GM23338 (cell line): ENCODE data around the gene HDAC8. TPM values are rescaled to one million over a fixed set of nuclear protein-coding genes. Genes with fewer than 3 reads are reported as not detected.
A peak's percentile ranks its signal among the peaks of the same experiment; 100 is the strongest.

Source experiments
- ATAC-seq: fragments of 200-7000 bp; cut with Tn5 transposase; 3 replicates; pipeline ENCODE4 v1.9.1; 2020
- DNase-seq: peaks from one replicate; pipeline ENCODE4 v3.0.0-alpha.2; 2015; ENCODE audit warnings: low spot score
- H2AFZ ChIP-seq: fragments of 200-600 bp; sonication (generic); 2 replicates; pipeline ENCODE4 v1.8.0; 2016; ENCODE audit warnings: antibody characterized with exemption, mild to moderate bottlenecking, moderate library complexity
- H3F3A ChIP-seq: fragments of 200-600 bp; sonication (generic); replicated peaks from 2 replicates; pipeline ENCODE4 v1.8.0; 2017; ENCODE audit warnings: antibody characterized with exemption, mixed run types, low read depth
- H3K27ac ChIP-seq: fragments of 200-600 bp; sonication (generic); 2 replicates; pipeline ENCODE4 v1.6.1; 2016; ENCODE audit warnings: low read depth
- H3K27me3 ChIP-seq: fragments of 200-600 bp; sonication (generic); 2 replicates; pipeline ENCODE4 v1.8.0; 2016; ENCODE audit warnings: mild to moderate bottlenecking, mixed run types, moderate library complexity; ENCODE audit not compliant: insufficient read depth
- H3K36me3 ChIP-seq: fragments of 200-600 bp; sonication (generic); 2 replicates; pipeline ENCODE4 v1.8.0; 2016; ENCODE audit warnings: mild to moderate bottlenecking; ENCODE audit not compliant: insufficient read depth
- H3K4me1 ChIP-seq: fragments of 200-600 bp; sonication (generic); 2 replicates; pipeline ENCODE4 v1.8.0; 2016; ENCODE audit warnings: mild to moderate bottlenecking, moderate library complexity; ENCODE audit not compliant: insufficient read depth
- H3K4me2 ChIP-seq: fragments of 200-600 bp; sonication (generic); 2 replicates; pipeline ENCODE4 v1.7.1; 2017; ENCODE audit warnings: mixed run types
- H3K4me3 ChIP-seq: fragments of 200-600 bp; sonication (generic); 2 replicates; pipeline ENCODE4 v1.6.1; 2016; ENCODE audit warnings: mixed run types
- H3K79me2 ChIP-seq: fragments of 200-600 bp; sonication (generic); replicated peaks from 2 replicates; pipeline ENCODE4 v1.8.0; 2017; ENCODE audit warnings: mild to moderate bottlenecking; ENCODE audit not compliant: insufficient read depth
- H3K9me2 ChIP-seq: fragments of 200-600 bp; sonication (generic); 2 replicates; pipeline ENCODE4 v1.8.0; 2017; ENCODE audit not compliant: insufficient read depth
- H4K20me1 ChIP-seq: fragments of 200-600 bp; sonication (generic); replicated peaks from 2 replicates; pipeline ENCODE4 v1.8.0; 2017; ENCODE audit warnings: mild to moderate bottlenecking; ENCODE audit not compliant: insufficient read depth
- H3K27ac Mint-ChIP-seq: 2 replicates; pipeline ENCODE4 v1.8.0; 2020; ENCODE audit warnings: inconsistent platforms, mild to moderate bottlenecking, moderate library complexity, mixed read lengths
- H3K27me3 Mint-ChIP-seq: 3 replicates; pipeline ENCODE4 v1.8.0; 2022; ENCODE audit warnings: low read depth, mild to moderate bottlenecking, moderate library complexity, mixed read lengths, inconsistent platforms; ENCODE audit not compliant: insufficient read depth, poor library complexity
- H3K36me3 Mint-ChIP-seq: 3 replicates; pipeline ENCODE4 v1.8.0; 2021; ENCODE audit warnings: low read depth, mild to moderate bottlenecking, inconsistent platforms, moderate library complexity, mixed read lengths
- H3K4me1 Mint-ChIP-seq: 3 replicates; pipeline ENCODE4 v1.8.0; 2020; ENCODE audit warnings: mild to moderate bottlenecking, inconsistent platforms, mixed read lengths
- H3K4me3 Mint-ChIP-seq: 3 replicates; pipeline ENCODE4 v1.8.0; 2021; ENCODE audit warnings: moderate library complexity, mild to moderate bottlenecking, inconsistent platforms, mixed read lengths
- H3K9me3 Mint-ChIP-seq: 3 replicates; pipeline ENCODE4 v1.8.0; 2020; ENCODE audit warnings: moderate library complexity, mild to moderate bottlenecking, inconsistent platforms, mixed read lengths
- CTCF ChIP-seq, 2 experiments: fragments of 200-600 bp in 1 of 2; sonication (generic) in 1 of 2; conservative IDR thresholded peaks; 2 replicates each; pipeline versions ENCODE4 v1.5.1 to v1.6.1; 2016 to 2017; ENCODE audit warnings: antibody characterized with exemption in 2 of 2, low read depth in 2 of 2, mild to moderate bottlenecking in 2 of 2, moderate library complexity in 1 of 2
- EZH2 ChIP-seq: fragments of 200-600 bp; sonication (generic); IDR thresholded peaks from one replicate; pipeline ENCODE4 v1.8.0; 2017; ENCODE audit warnings: antibody characterized with exemption, mild to moderate bottlenecking, low read depth; ENCODE audit not compliant: unreplicated experiment
- ZNF331 ChIP-seq: fragments of 250-450 bp; sonication (Bioruptor Pico); IDR thresholded peaks from 2 replicates; pipeline ENCODE4 v1.5.0; 2020; ENCODE audit warnings: low read depth, mild to moderate bottlenecking, moderate library complexity
- ZNF462 ChIP-seq: fragments of 250-450 bp; sonication (Bioruptor Pico); IDR thresholded peaks from 2 replicates; pipeline ENCODE4 v1.5.0; 2020; ENCODE audit warnings: mild to moderate bottlenecking, moderate library complexity
- polyA plus RNA-seq: library from polyadenylated mRNA; unstranded; fragments of >200 nt; fragmentation: Nextera tagmentation; extraction: Ambion mirVana; gene quantifications from 2 replicates; pipeline ENCODE4 v1.2.1, GENCODE V29; 2016
- total RNA-seq: library from RNA; depleted of rRNA; stranded (reverse); fragments of >200 nt; shearing (Covaris generic); gene quantifications from 2 replicates; pipeline ENCODE4 v1.2.3, GENCODE V29; 2014

HDAC8 gene
- total and polyA plus RNA-seq, 2 experiments from 2014 or later, result 21.6 to 28.7 TPM

- no peaks in the 10 kb centered on the region for H3K79me2 ChIP-seq
- H2AFZ ChIP-seq, result no peak overlapping the region
- no peaks in the 10 kb centered on the region for H3K36me3 ChIP-seq
- ATAC-seq (peak; percentile 71), DNase-seq (peak; percentile 18)
- Mint-ChIP-seq H3K36me3 (peaks cover 5% of the 10 kb centered on the region; the same call in 1 of the 3 replicates), H3K27ac (peak overlapping the region; percentile 48; the same call in 1 of the 2 replicates), H3K4me1 (peaks cover 28% of the 10 kb centered on the region), H3K27me3 (peaks cover 12% of the 10 kb centered on the region), H3K4me3 (no peak overlapping the region), H3K9me3 (no peaks in the 10 kb centered on the region)
- no peak overlapping the region for H3K27ac ChIP-seq
- H3K4me2 ChIP-seq, result peak overlapping the region; percentile 31; the same call in 1 of the 2 replicates
- H3K9me2 ChIP-seq, result no peaks in the 10 kb centered on the region
- H3K4me3 ChIP-seq, result no peak overlapping the region
- peaks cover 16% of the 10 kb centered on the region for H3K4me1 ChIP-seq
- H3F3A ChIP-seq, result no peaks in the 10 kb centered on the region
- no peaks in the 10 kb centered on the region for H3K27me3 ChIP-seq
- no peaks in the 10 kb centered on the region for H4K20me1 ChIP-seq
- TF ChIP-seq ZNF462 (CRISPR knock-in tag), result 0 out of 2 replicates have a peak, but pooled peaks have one; percentile 19
- no peak for TF ChIP-seq ZNF331
Measured at GRCh38 chrX:72346302-72346949, 226.2 kb downstream of the HDAC8 start.

GRCh38 chrX:72340626-72341025 is 232.0 kb downstream of the HDAC8 start:
- Mint-ChIP-seq H3K27ac (no peak overlapping the region), H3K4me3 (no peak overlapping the region), H3K27me3 (peaks cover 2% of the 10 kb centered on the region), H3K4me1 (peaks cover 5% of the 10 kb centered on the region; the same call in 1 of the 3 replicates), H3K9me3 (no peaks in the 10 kb centered on the region), H3K36me3 (no peaks in the 10 kb centered on the region)
- TF ChIP-seq CTCF (conservative IDR thresholded peaks at IDR 0.05; ENCODE audit: low read depth in 2 of 2), result peak in 1 of 2 experiments; percentile 39; a peak in 2 of 4 replicates
- TF ChIP-seq EZH2, result no peak
- H3K4me3 ChIP-seq, result no peak overlapping the region
- no peaks in the 10 kb centered on the region for H3K9me2 ChIP-seq
- H3K79me2 ChIP-seq, result no peaks in the 10 kb centered on the region
- H3K36me3 ChIP-seq, result no peaks in the 10 kb centered on the region
- H2AFZ ChIP-seq, result no peak overlapping the region
- H4K20me1 ChIP-seq, result no peaks in the 10 kb centered on the region
- H3F3A ChIP-seq, result no peaks in the 10 kb centered on the region
- no peaks in the 10 kb centered on the region for H3K27me3 ChIP-seq
- no peak overlapping the region for H3K27ac ChIP-seq
- H3K4me1 ChIP-seq, result no peaks in the 10 kb centered on the region; the same call in 1 of the 2 replicates
- no peak for ATAC-seq
- no peak overlapping the region for H3K4me2 ChIP-seq
- no peak for DNase-seq
